Measurements from ENCODE around the gene PKD1L1. TPM values are rescaled to one million over a fixed set of nuclear protein-coding genes. Genes with fewer than 3 reads are reported as not detected.

The PKD1L1 gene
- total and polyA plus RNA-seq, 2 donors (not counting 1 experiment from before 2014, with no cell fraction given): 0.59 to 0.70 TPM

GRCh38 chr7:47751043-47751442, 197.2 kb downstream of the PKD1L1 start:
- 61% methylated on average over 5 of the region's 5 CpGs for WGBS (ENCODE audit: insufficient coverage)
- Histone ChIP-seq H3K4me3 (ENCODE audit: control extremely low read depth in 1 of 5, extremely low read depth in 1 of 5, insufficient read depth in 1 of 5, low read depth in 2 of 5, low read length in 4 of 5) (no peak overlapping the region), H3K9ac (ENCODE audit: low read length) (no peak overlapping the region), H3K4me2 (replicated peaks; ENCODE audit: low read depth, low read length, poor library complexity, severe bottlenecking) (no peak overlapping the region), H4K20me1 (ENCODE audit: control insufficient read depth, insufficient read depth, low read length, poor library complexity, severe bottlenecking) (no peaks in the 10 kb centered on the region), H3K36me3 (replicated peaks in 1 of 2; ENCODE audit: control extremely low read depth in 1 of 2, control insufficient read depth in 1 of 2, extremely low read depth in 1 of 2, insufficient read depth in 2 of 2, low read length in 1 of 2) (no peaks in the 10 kb centered on the region), H3K79me2 (ENCODE audit: control insufficient read depth, insufficient read depth, low read length) (no peaks in the 10 kb centered on the region), H3K27ac (ENCODE audit: low read length in 2 of 2) (no peak overlapping the region), H3K9me3 (ENCODE audit: control extremely low read depth in 1 of 3, control insufficient read depth in 2 of 3, insufficient read depth in 1 of 3, low read length in 2 of 3) (peaks cover 0 to 10% (median 0%) of the 10 kb centered on the region in 3 donors), H2AFZ (ENCODE audit: insufficient read depth, low read depth, low read length, poor library complexity, severe bottlenecking) (no peak overlapping the region), H3K4me1 (ENCODE audit: control insufficient read depth in 2 of 2, insufficient read depth in 2 of 2, low read length in 2 of 2) (no peaks in the 10 kb centered on the region), H3K27me3 (replicated peaks in 1 of 4; ENCODE audit: control extremely low read depth in 1 of 4, control insufficient read depth in 3 of 4, insufficient read depth in 4 of 4, low read length in 3 of 4) (no peaks in the 10 kb centered on the region)
- DNase-seq (no peak), ATAC-seq (ENCODE audit: low read depth) (no peak)
- intact Hi-C loops (cut with micrococcal nuclease): no loop called here
- H3K4me3 Mint-ChIP-seq: no peak overlapping the region
- no peaks in the 10 kb centered on the region for H3K9me3 Mint-ChIP-seq (ENCODE audit: insufficient read depth)
- H3K4me1 Mint-ChIP-seq: peaks cover 6% of the 10 kb centered on the region
- H3K27me3 Mint-ChIP-seq: peaks cover 3% of the 10 kb centered on the region
- TF ChIP-seq EZH2 (IDR thresholded peaks at IDR 0.05; ENCODE audit: borderline replicate concordance, insufficient read depth, low read depth, low read length, poor library complexity, severe bottlenecking) (no peak), CTCF (IDR thresholded peaks at IDR 0.05) (no peak)
- ChIA-PET POLR2A (no interaction called here), CTCF (interaction anchor here (0.6 kb wide), 1 partner anchor 48 kb away, joined by 4 read pairs; no protein-coding TSS in a partner anchor)
- no peak overlapping the region for H3K27ac Mint-ChIP-seq

- POLR2A ChIA-PET: no interaction called here
- WGBS (ENCODE audit: insufficient coverage): 92% methylated on average over 7 of the region's 7 CpGs
Measured at GRCh38 chr7:47748041-47748440, 200.2 kb downstream of the PKD1L1 start.

More at GRCh38 chr7:47748041-47748440, 200.2 kb downstream of the PKD1L1 start:
- no peak overlapping the region for H3K27ac ChIP-seq (ENCODE audit: low read length in 2 of 2)
- H3K27ac Mint-ChIP-seq: no peak overlapping the region
- CTCF ChIA-PET: interaction anchor here (0.6 kb wide), 1 partner anchor 34 kb away, joined by 3 read pairs; no protein-coding TSS in a partner anchor
- no peaks in the 10 kb centered on the region for H3K27me3 ChIP-seq (replicated peaks in 1 of 4; ENCODE audit: control extremely low read depth in 1 of 4, control insufficient read depth in 3 of 4, insufficient read depth in 4 of 4, low read length in 3 of 4)
- no peaks in the 10 kb centered on the region for H3K27me3 Mint-ChIP-seq
- no peak overlapping the region for H3K4me2 ChIP-seq (replicated peaks; ENCODE audit: low read depth, low read length, poor library complexity, severe bottlenecking)
- ATAC-seq (ENCODE audit: low read depth) (no peak), DNase-seq (no peak)
- H3K9me3 ChIP-seq (ENCODE audit: control extremely low read depth in 1 of 3, control insufficient read depth in 2 of 3, insufficient read depth in 1 of 3, low read length in 2 of 3): peaks cover 0 to 10% (median 0%) of the 10 kb centered on the region in 3 donors
- no peak overlapping the region for H3K9ac ChIP-seq (ENCODE audit: low read length)
- H3K79me2 ChIP-seq (ENCODE audit: control insufficient read depth, insufficient read depth, low read length): no peaks in the 10 kb centered on the region
- no peaks in the 10 kb centered on the region for H3K36me3 ChIP-seq (replicated peaks in 1 of 2; ENCODE audit: control extremely low read depth in 1 of 2, control insufficient read depth in 1 of 2, extremely low read depth in 1 of 2, insufficient read depth in 2 of 2, low read length in 1 of 2)
- H3K4me1 Mint-ChIP-seq: peaks cover 9% of the 10 kb centered on the region
- TF ChIP-seq CTCF (IDR thresholded peaks at IDR 0.05): no peak
- TF ChIP-seq EZH2 (IDR thresholded peaks at IDR 0.05; ENCODE audit: borderline replicate concordance, insufficient read depth, low read depth, low read length, poor library complexity, severe bottlenecking): no peak
- H3K4me1 ChIP-seq (ENCODE audit: control insufficient read depth in 2 of 2, insufficient read depth in 2 of 2, low read length in 2 of 2): no peaks in the 10 kb centered on the region
- intact Hi-C loops (cut with micrococcal nuclease): no loop called here
- no peak overlapping the region for H2AFZ ChIP-seq (ENCODE audit: insufficient read depth, low read depth, low read length, poor library complexity, severe bottlenecking)
- no peaks in the 10 kb centered on the region for H4K20me1 ChIP-seq (ENCODE audit: control insufficient read depth, insufficient read depth, low read length, poor library complexity, severe bottlenecking)
- no peak overlapping the region for H3K4me3 Mint-ChIP-seq
- H3K4me3 ChIP-seq (ENCODE audit: control extremely low read depth in 1 of 5, extremely low read depth in 1 of 5, insufficient read depth in 1 of 5, low read depth in 2 of 5, low read length in 4 of 5): no peak overlapping the region
- no peaks in the 10 kb centered on the region for H3K9me3 Mint-ChIP-seq (ENCODE audit: insufficient read depth)

Measured in B cell (primary cell).